Neural crest cell (in vitro differentiated cells): Measurements from ENCODE around the gene HPN. TPM values are rescaled to one million over a fixed set of nuclear protein-coding genes. Genes with fewer than 3 reads are reported as not detected.

Experiments used
- DNase-seq: peaks from one replicate; pipeline ENCODE4 v3.0.0; 2021; ENCODE audit warnings: low read depth, mixed read lengths, low spot score
- H3K27ac Mint-ChIP-seq: one replicate; pipeline ENCODE4 v1.8.0; 2021; ENCODE audit warnings: mild to moderate bottlenecking, mixed read lengths; ENCODE audit not compliant: unreplicated experiment
- H3K27me3 Mint-ChIP-seq: 2 replicates; pipeline ENCODE4 v1.8.0; 2021; ENCODE audit warnings: low read depth, mild to moderate bottlenecking, mixed read lengths
- H3K36me3 Mint-ChIP-seq: 2 replicates; pipeline ENCODE4 v1.8.0; 2021; ENCODE audit warnings: low read depth, mild to moderate bottlenecking, mixed read lengths
- H3K4me1 Mint-ChIP-seq: 2 replicates; pipeline ENCODE4 v1.8.0; 2021; ENCODE audit warnings: mixed read lengths
- H3K4me3 Mint-ChIP-seq: one replicate; pipeline ENCODE4 v1.8.0; 2021; ENCODE audit warnings: mild to moderate bottlenecking, mixed read lengths
- H3K9me3 Mint-ChIP-seq: 2 replicates; pipeline ENCODE4 v1.8.0; 2021; ENCODE audit warnings: mixed read lengths
- total RNA-seq: library from RNA; stranded (reverse); gene quantifications from 2 replicates; pipeline ENCODE4 v1.2.1, GENCODE V29; 2021
- TF ChIP-seq, protein P1 (sequence below): fragments of 200-600 bp; sonication (generic); conservative IDR thresholded peaks from 2 replicates; pipeline ENCODE4 v1.5.0; 2021; ENCODE audit warnings: antibody characterized with exemption, mild to moderate bottlenecking

Gene HPN
- total RNA-seq, 1 donor from 2014 or later = 0.26 TPM

DNA sequence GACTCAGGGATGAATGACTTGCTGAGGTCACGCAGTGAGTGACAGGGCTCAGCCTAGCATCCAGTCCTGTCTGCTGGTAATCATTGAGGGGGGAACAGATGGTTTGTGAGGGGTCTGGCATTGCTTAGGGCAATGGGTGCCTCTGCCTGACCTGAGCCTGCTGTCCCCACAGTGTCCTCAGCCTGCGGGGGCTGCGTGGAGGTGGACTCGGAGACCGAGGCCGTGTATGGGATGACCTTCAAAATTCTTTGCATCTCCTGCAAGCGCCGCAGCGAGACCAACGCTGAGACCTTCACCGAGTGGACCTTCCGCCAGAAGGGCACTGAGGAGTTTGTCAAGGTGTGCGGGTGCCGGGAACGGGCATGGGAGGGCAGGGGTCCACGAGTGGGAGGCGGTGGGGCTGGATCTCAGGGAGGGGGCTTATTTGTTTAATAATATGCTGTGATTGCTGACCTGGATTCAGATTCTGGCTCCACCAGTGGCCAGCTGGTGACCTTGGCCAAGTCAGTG lies 9.1 kb upstream of the HPN start:
- TF ChIP-seq, protein P1, sequence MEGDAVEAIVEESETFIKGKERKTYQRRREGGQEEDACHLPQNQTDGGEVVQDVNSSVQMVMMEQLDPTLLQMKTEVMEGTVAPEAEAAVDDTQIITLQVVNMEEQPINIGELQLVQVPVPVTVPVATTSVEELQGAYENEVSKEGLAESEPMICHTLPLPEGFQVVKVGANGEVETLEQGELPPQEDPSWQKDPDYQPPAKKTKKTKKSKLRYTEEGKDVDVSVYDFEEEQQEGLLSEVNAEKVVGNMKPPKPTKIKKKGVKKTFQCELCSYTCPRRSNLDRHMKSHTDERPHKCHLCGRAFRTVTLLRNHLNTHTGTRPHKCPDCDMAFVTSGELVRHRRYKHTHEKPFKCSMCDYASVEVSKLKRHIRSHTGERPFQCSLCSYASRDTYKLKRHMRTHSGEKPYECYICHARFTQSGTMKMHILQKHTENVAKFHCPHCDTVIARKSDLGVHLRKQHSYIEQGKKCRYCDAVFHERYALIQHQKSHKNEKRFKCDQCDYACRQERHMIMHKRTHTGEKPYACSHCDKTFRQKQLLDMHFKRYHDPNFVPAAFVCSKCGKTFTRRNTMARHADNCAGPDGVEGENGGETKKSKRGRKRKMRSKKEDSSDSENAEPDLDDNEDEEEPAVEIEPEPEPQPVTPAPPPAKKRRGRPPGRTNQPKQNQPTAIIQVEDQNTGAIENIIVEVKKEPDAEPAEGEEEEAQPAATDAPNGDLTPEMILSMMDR = no peak
- no peak for DNase-seq
- Mint-ChIP-seq H3K36me3 (peaks cover 4% of the 10 kb centered on the region), H3K4me1 (peaks cover 7% of the 10 kb centered on the region), H3K9me3 (no peaks in the 10 kb centered on the region), H3K27me3 (peaks cover 47% of the 10 kb centered on the region), H3K4me3 (peak overlapping the region; percentile 57), H3K27ac (no peak overlapping the region)

DNA sequence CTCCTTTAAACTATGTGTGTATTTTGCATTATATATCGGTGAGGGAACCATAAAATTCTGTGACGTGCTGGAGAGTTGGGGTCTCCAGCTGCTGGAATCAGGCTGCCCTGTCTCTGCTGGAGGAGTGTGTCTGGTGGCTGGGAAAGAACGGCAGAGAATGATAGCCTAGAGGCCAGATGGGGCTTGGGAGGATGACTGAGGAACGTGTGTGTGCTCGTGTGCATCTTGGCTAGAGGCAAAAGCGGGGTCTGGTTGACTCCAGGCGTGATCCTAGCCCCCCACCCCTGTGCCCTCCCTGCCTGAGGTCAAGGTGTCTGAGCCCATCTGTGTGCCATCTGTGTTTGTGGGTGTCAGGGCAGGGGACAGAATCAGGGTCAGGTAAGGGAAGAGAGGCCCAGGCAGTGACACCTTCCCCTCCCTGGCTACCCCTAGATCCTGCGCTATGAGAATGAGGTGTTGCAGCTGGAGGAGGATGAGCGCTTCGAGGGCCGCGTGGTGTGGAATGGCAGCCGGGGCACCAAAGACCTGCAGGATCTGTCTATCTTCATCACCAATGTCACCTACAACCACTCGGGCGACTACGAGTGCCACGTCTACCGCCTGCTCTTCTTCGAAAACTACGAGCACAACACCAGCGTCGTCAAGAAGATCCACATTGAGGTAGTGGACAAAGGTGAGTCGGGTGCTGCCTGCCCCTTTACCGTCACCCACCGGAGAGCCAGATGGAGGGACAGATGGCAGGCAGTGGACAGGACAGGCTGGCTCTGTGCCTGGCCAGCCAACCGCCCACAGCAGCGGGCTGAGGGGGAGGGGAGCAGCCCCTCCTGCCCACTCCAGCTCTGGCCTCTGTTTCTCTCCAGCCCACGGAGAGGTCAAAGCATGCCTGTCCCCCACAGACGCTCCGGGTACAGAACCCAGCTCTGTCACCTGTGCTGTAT lies 8.2 kb upstream of the HPN start:
- TF ChIP-seq, protein P1 = no peak
- Mint-ChIP-seq H3K27me3 (peaks cover 41% of the 10 kb centered on the region), H3K4me3 (peak overlapping the region; percentile 68), H3K9me3 (no peaks in the 10 kb centered on the region), H3K36me3 (no peaks in the 10 kb centered on the region), H3K27ac (no peak overlapping the region), H3K4me1 (peaks cover 7% of the 10 kb centered on the region)
- DNase-seq = no peak

DNA sequence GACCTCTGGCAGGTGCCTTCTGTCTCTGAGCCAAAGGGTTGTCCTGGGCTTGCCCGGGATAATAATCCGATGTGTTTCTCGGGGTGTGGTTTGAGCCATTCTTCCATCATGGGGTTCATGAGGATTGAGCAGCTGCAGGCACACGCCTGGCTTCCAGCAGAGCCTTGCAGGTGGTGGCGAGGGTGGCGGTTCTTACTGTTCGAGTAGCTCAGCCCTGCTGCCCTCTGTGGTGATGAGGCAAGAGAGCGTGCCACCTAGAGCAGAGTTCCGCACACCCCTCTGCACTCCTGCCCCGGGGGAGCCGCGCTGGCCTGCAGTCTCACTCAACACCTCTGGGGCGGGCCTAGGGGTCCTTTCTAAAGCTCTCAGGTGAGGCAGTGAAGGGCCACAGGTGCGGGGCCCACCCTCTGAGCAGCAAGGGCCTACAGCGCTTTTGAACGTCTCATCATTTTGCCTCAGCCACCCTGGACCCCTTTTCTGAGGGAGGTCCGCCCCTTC lies 7.5 kb upstream of the HPN start:
- Mint-ChIP-seq H3K27me3 (peaks cover 38% of the 10 kb centered on the region), H3K27ac (no peak overlapping the region), H3K9me3 (no peaks in the 10 kb centered on the region), H3K4me1 (peaks cover 7% of the 10 kb centered on the region), H3K4me3 (peak overlapping the region; percentile 68), H3K36me3 (no peaks in the 10 kb centered on the region)
- TF ChIP-seq, protein P1 = no peak
- DNase-seq = no peak

DNA sequence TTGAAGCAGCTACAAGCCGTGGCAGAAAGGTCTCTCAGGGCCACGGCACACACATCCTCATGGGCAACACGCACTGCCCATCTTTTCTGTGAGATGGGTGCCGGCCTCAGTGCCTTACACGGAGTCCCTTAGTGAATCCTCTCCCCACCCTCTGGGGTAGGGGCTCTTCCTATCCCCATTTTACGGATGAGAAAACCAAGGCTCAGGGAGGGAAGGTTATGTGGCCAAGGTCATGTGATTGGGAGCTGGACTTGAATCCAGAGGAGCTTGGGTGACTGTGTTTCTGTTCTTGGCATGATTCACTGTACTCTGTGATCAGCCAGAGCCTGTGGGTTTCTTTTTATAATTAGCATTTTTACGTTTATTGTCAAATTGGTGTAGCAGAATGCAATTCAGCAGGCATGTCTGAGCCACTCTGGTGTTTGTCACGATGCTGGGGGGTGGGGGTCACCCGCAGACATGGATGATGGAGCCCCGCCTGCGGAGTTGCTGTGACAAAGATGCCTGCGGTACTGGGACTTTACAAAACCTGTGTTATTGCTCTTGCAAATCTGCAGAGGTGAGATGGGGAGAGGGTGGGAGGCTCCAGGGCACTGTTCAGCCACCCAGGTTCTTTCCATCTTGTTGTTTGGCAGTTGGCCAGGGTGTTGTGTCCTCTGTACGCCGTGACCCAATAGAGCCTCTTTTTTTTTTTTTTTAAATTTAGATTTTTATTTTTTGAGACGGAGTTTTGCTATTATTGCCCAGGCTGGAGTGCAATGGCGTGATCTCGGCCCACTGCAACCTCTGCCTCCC lies 6.7 kb upstream of the HPN start:
- H3K4me3 Mint-ChIP-seq = no peak overlapping the region

More for the DNA sequence above, 6.7 kb upstream of the HPN start:
- Mint-ChIP-seq H3K36me3 (no peaks in the 10 kb centered on the region), H3K27ac (no peak overlapping the region), H3K27me3 (peaks cover 34% of the 10 kb centered on the region), H3K9me3 (no peaks in the 10 kb centered on the region), H3K4me1 (peaks cover 7% of the 10 kb centered on the region)
- DNase-seq = no peak
- TF ChIP-seq, protein P1 = no peak
